HFF-Myc (cell line): ENCODE data around the gene LRRC14B.

Experiments
- DNase-seq: peaks from one replicate; pipeline ENCODE4 v3.0.0-alpha.2; 2011; ENCODE audit warnings: low read depth; ENCODE audit errors: extremely low read depth
- H3K4me3 ChIP-seq: replicated peaks from 2 replicates; pipeline ENCODE4 v1.5.1; 2011; ENCODE audit warnings: low read depth, mild to moderate bottlenecking, control low read depth, low read length
- CTCF ChIP-seq: IDR thresholded peaks from 2 replicates; pipeline ENCODE4 v1.5.1; 2012; ENCODE audit warnings: mild to moderate bottlenecking, low read depth, low read length, control low read depth; ENCODE audit errors: missing control alignments

Gene LRRC14B

GRCh38 chr5:147751-148150 is 43.5 kb upstream of the LRRC14B start:
- TF ChIP-seq CTCF = no peak
- DNase-seq = no peak
- no peak overlapping the region for H3K4me3 ChIP-seq

GRCh38 chr5:149745-150485 is 41.4 kb upstream of the LRRC14B start:
- peak; percentile 50 for DNase-seq
- no peak overlapping the region for H3K4me3 ChIP-seq
- no peak for TF ChIP-seq CTCF

GRCh38 chr5:150746-151145 is 40.5 kb upstream of the LRRC14B start:
- TF ChIP-seq CTCF = no peak
- no peak overlapping the region for H3K4me3 ChIP-seq
- DNase-seq = no peak

- no peak for TF ChIP-seq CTCF
Measured at GRCh38 chr5:152077-152476, 39.2 kb upstream of the LRRC14B start.

GRCh38 chr5:153256-153655 is 38.0 kb upstream of the LRRC14B start:
- no peak for DNase-seq
- H3K4me3 ChIP-seq = no peak overlapping the region
- TF ChIP-seq CTCF = no peak

More at GRCh38 chr5:152077-152476, 39.2 kb upstream of the LRRC14B start:
- no peak for DNase-seq
- H3K4me3 ChIP-seq = no peak overlapping the region

GRCh38 chr5:154236-154635 is 37.1 kb upstream of the LRRC14B start:
- H3K4me3 ChIP-seq = no peak overlapping the region
- TF ChIP-seq CTCF = no peak
- no peak for DNase-seq

GRCh38 chr5:154826-155225 is 36.5 kb upstream of the LRRC14B start:
- H3K4me3 ChIP-seq = no peak overlapping the region
- no peak for DNase-seq
- TF ChIP-seq CTCF = no peak
